Tibial artery (tissue), 4 donors: ENCODE data around the gene ZNF138.
A peak's percentile ranks its signal among the peaks of the same experiment; 100 is the strongest.

Experiments
- DNase-seq, 2 donors: peaks; one replicate each; pipeline ENCODE4 v3.0.0-alpha.2; 2019
- H3K27ac ChIP-seq, 2 donors: fragments of 200-600 bp; sonication (generic) in 1 of 2; 1 replicate in 1 of 2; 2 replicates in 1 of 2; pipeline ENCODE4 v1.5.1; 2018 to 2019; ENCODE audit warnings: mild to moderate bottlenecking in 1 of 2
- H3K27me3 ChIP-seq, 2 donors: fragments of 200-600 bp; sonication (generic) in 1 of 2; one replicate each; pipeline versions ENCODE4 v1.5.1 to v1.6.0; 2016 to 2019
- H3K36me3 ChIP-seq, 3 donors: fragments of 200-600 bp; sonication (generic) in 2 of 3; one replicate each; pipeline ENCODE4 v1.5.1; 2016 to 2019; ENCODE audit warnings: mild to moderate bottlenecking in 2 of 3
- H3K4me1 ChIP-seq, 4 donors: fragments of 200-600 bp; sonication (generic) in 2 of 4; 1 replicate in 3 of 4; 2 replicates in 1 of 4; pipeline ENCODE4 v1.5.1; 2016 to 2019
- H3K4me3 ChIP-seq, 2 donors: fragments of 200-600 bp; sonication (generic) in 1 of 2; 1 replicate in 1 of 2; 2 replicates in 1 of 2; pipeline ENCODE4 v1.5.1; 2018 to 2019; ENCODE audit warnings: mild to moderate bottlenecking in 2 of 2
- H3K9me3 ChIP-seq, 3 donors: fragments of 200-600 bp; sonication (generic) in 1 of 3; one replicate each; pipeline ENCODE4 v1.5.1; 2016 to 2019
- CTCF ChIP-seq, 2 experiments: fragments of 200-600 bp in 1 of 2; fragments of 450-650 bp in 1 of 2; IDR thresholded peaks; one replicate each; pipeline ENCODE4 v1.5.1; 2017 to 2019; ENCODE audit warnings: antibody characterized with exemption in 2 of 2, mild to moderate bottlenecking in 1 of 2, moderate library complexity in 1 of 2
- intact Hi-C: fragments of 100-400 bp; cut with DNase I; formaldehyde crosslinking; loops from one replicate; pipeline ENCODE4 v1.15.0; 2023; ENCODE audit warnings: low total_unique reads

Gene ZNF138

GRCh38 chr7:64794171-64794844 is at the start of gene ZNF138:
ZNF138 (plus strand) TSS chr7:64794428; CDS start chr7:64794569, 141 bp downstream.
- peak in 1 of 2 experiments; percentile 19 for TF ChIP-seq CTCF (IDR thresholded peaks at IDR 0.05)
- Histone ChIP-seq H3K27me3 (no peaks in the 10 kb centered on the region), H3K36me3 (peaks cover 0 to 4% (median 2%) of the 10 kb centered on the region in 3 donors), H3K4me1 (peaks cover 0 to 22% (median 9%) of the 10 kb centered on the region in 4 donors), H3K9me3 (no peaks in the 10 kb centered on the region), H3K4me3 (peak within 1 kb of the TSS; percentile 67 to 92), H3K27ac (peak within 1 kb of the TSS; percentile 84 to 86)
- peak; percentile 96 to 97 for DNase-seq
- intact Hi-C loops, result loop anchor here (10.0 kb wide), 1 partner anchor 90 kb away; no protein-coding TSS in a partner anchor

- intact Hi-C loops, result no loop called here
- no peak overlapping the region for H3K4me3 ChIP-seq
- H3K9me3 ChIP-seq, result peaks cover 0 to 8% (median 0%) of the 10 kb centered on the region in 3 donors
- no peaks in the 10 kb centered on the region for H3K36me3 ChIP-seq
- no peak for DNase-seq
- TF ChIP-seq CTCF (IDR thresholded peaks at IDR 0.05), result no peak
- H3K4me1 ChIP-seq, result peaks cover 0 to 15% (median 6%) of the 10 kb centered on the region in 4 donors
- H3K27ac ChIP-seq, result peak overlapping the region in 1 of 2 donors; percentile 22
- no peaks in the 10 kb centered on the region for H3K27me3 ChIP-seq
Observed at GRCh38 chr7:64744680-64745079, 49.5 kb upstream of the ZNF138 start.

- TF ChIP-seq CTCF (IDR thresholded peaks at IDR 0.05), result no peak
- H3K4me3 ChIP-seq, result no peak overlapping the region
- no peak overlapping the region for H3K27ac ChIP-seq
- H3K36me3 ChIP-seq, result no peaks in the 10 kb centered on the region
- intact Hi-C loops, result no loop called here
- DNase-seq, result no peak
- H3K9me3 ChIP-seq, result peaks cover 0 to 8% (median 0%) of the 10 kb centered on the region in 3 donors
- H3K4me1 ChIP-seq, result peaks cover 0 to 15% (median 6%) of the 10 kb centered on the region in 4 donors
- H3K27me3 ChIP-seq, result no peaks in the 10 kb centered on the region
Observed at GRCh38 chr7:64747802-64748201, 46.4 kb upstream of the ZNF138 start.

GRCh38 chr7:64753032-64753431 is 41.2 kb upstream of the ZNF138 start:
- H3K4me3 ChIP-seq, result no peak overlapping the region
- H3K36me3 ChIP-seq, result no peaks in the 10 kb centered on the region
- no peak for DNase-seq
- no peaks in the 10 kb centered on the region for H3K27me3 ChIP-seq
- intact Hi-C loops, result no loop called here
- no peak overlapping the region for H3K27ac ChIP-seq
- peaks cover 0 to 8% (median 0%) of the 10 kb centered on the region in 3 donors for H3K9me3 ChIP-seq
- H3K4me1 ChIP-seq, result peaks cover 0 to 6% (median 0%) of the 10 kb centered on the region in 4 donors
- TF ChIP-seq CTCF (IDR thresholded peaks at IDR 0.05), result no peak

GRCh38 chr7:64755865-64756264 is 38.4 kb upstream of the ZNF138 start:
- DNase-seq, result no peak
- H3K9me3 ChIP-seq, result no peaks in the 10 kb centered on the region
- no peak for TF ChIP-seq CTCF (IDR thresholded peaks at IDR 0.05)
- peaks cover 0 to 2% of the 10 kb centered on the region in 2 donors for H3K27me3 ChIP-seq
- H3K36me3 ChIP-seq, result no peaks in the 10 kb centered on the region
- no peak overlapping the region for H3K27ac ChIP-seq
- no peak overlapping the region for H3K4me3 ChIP-seq
- intact Hi-C loops, result no loop called here
- H3K4me1 ChIP-seq, result peaks cover 0 to 6% (median 0%) of the 10 kb centered on the region in 4 donors
